PC-9 (cell line): ENCODE data around the gene SULT1B1. TPM values are rescaled to one million over a fixed set of nuclear protein-coding genes. Genes with fewer than 3 reads are reported as not detected.

Source experiments
- BruUV-seq: library from RNA; stranded (reverse); fragments of 400-500 nt; replicated peaks from 2 replicates; lab custom pipeline; 2021; lab: Mats Ljungman, UMichigan
- CTCF ChIA-PET: fragments of 300-600 bp; sonication (Branson Sonifier 250); formaldehyde crosslinking; loops from one replicate; lab custom pipeline; 2022; ENCODE audit warnings: antibody characterized with exemption; lab: Charles Lee
- POLR2A ChIA-PET: fragments of 300-600 bp; sonication (Branson Sonifier 250); formaldehyde crosslinking; loops from one replicate; lab custom pipeline; 2022; ENCODE audit warnings: antibody characterized with exemption; ENCODE audit not compliant: unreplicated experiment; lab: Charles Lee
- DNase-seq, 2 experiments: peaks; one replicate each; pipeline versions ENCODE4 v3.0.0 to v3.0.0-alpha.2; 2015 to 2022; ENCODE audit warnings: mixed read lengths in 1 of 2
- H2AFZ ChIP-seq: fragments of 200-600 bp; sonication (generic); 2 replicates; pipeline ENCODE4 v1.8.1; 2017; ENCODE audit warnings: antibody characterized with exemption
- H3F3A ChIP-seq: fragments of 200-600 bp; sonication (generic); 2 replicates; pipeline ENCODE4 v1.8.1; 2017; ENCODE audit warnings: antibody characterized with exemption, mild to moderate bottlenecking, low read depth; ENCODE audit not compliant: insufficient read depth
- H3K27ac ChIP-seq: fragments of 200-600 bp; sonication (generic); 2 replicates; pipeline ENCODE4 v1.6.1; 2016; ENCODE audit warnings: mixed run types
- H3K27me3 ChIP-seq: fragments of 200-600 bp; sonication (generic); 2 replicates; pipeline ENCODE4 v1.6.1; 2016; ENCODE audit warnings: low read depth, mixed run types; ENCODE audit not compliant: insufficient read depth
- H3K36me3 ChIP-seq: fragments of 200-600 bp; sonication (generic); 2 replicates; pipeline ENCODE4 v1.6.1; 2016; ENCODE audit warnings: low read depth, mixed run types
- H3K4me1 ChIP-seq: fragments of 200-600 bp; sonication (generic); replicated peaks from 2 replicates; pipeline ENCODE4 v1.6.1; 2016; ENCODE audit warnings: mixed run types; ENCODE audit not compliant: insufficient read depth
- H3K4me2 ChIP-seq: fragments of 200-600 bp; sonication (generic); 2 replicates; pipeline ENCODE4 v1.6.1; 2017; ENCODE audit warnings: mixed run types
- H3K4me3 ChIP-seq: fragments of 200-600 bp; sonication (generic); 2 replicates; pipeline ENCODE4 v1.6.1; 2016; ENCODE audit warnings: mixed run types
- H3K79me2 ChIP-seq: fragments of 200-600 bp; sonication (generic); 2 replicates; pipeline ENCODE4 v1.6.1; 2017; ENCODE audit warnings: low read depth, mixed run types
- H3K9me2 ChIP-seq: fragments of 200-600 bp; sonication (generic); 2 replicates; pipeline ENCODE4 v1.8.1; 2017; ENCODE audit warnings: mild to moderate bottlenecking; ENCODE audit not compliant: insufficient read depth
- H3K9me3 ChIP-seq: fragments of 200-600 bp; sonication (generic); 2 replicates; pipeline ENCODE4 v1.8.1; 2016; ENCODE audit warnings: low read depth; ENCODE audit not compliant: insufficient read depth
- H4K20me1 ChIP-seq: fragments of 200-600 bp; sonication (generic); 2 replicates; pipeline ENCODE4 v1.8.1; 2017; ENCODE audit not compliant: insufficient read depth
- EZH2 ChIP-seq: fragments of 200-600 bp; sonication (generic); IDR thresholded peaks from 2 replicates; pipeline ENCODE4 v1.8.0; 2017; ENCODE audit warnings: antibody characterized with exemption, low read depth
- intact Hi-C: fragments of 100-400 bp; cut with micrococcal nuclease; formaldehyde crosslinking; loops from one replicate; pipeline ENCODE4 v1.10.0; 2022; ENCODE audit not compliant: unreplicated experiment
- total RNA-seq: library from RNA; stranded (reverse); gene quantifications from 2 replicates; pipeline ENCODE4 v1.2.3, GENCODE V29; 2021
- TF ChIP-seq, protein P1 (sequence below): fragments of 200-600 bp; sonication (generic); conservative IDR thresholded peaks from 2 replicates; pipeline ENCODE4 v1.6.1; 2017; ENCODE audit warnings: mixed run types, antibody characterized with exemption, mild to moderate bottlenecking, moderate library complexity

Gene SULT1B1
- total RNA-seq, 1 experiment from 2014 or later, result 0.24 TPM

- no TSS peak for BruUV-seq
- intact Hi-C loops, result no loop called here
- no peak for DNase-seq
- Histone ChIP-seq H3K4me3 (no peak overlapping the region), H3K9me3 (no peaks in the 10 kb centered on the region), H3K27ac (no peak overlapping the region), H3K36me3 (no peaks in the 10 kb centered on the region), H3F3A (no peaks in the 10 kb centered on the region), H3K4me2 (no peak overlapping the region), H3K27me3 (no peaks in the 10 kb centered on the region), H3K79me2 (no peaks in the 10 kb centered on the region), H3K9me2 (no peaks in the 10 kb centered on the region), H4K20me1 (no peaks in the 10 kb centered on the region), H3K4me1 (no peaks in the 10 kb centered on the region), H2AFZ (no peak overlapping the region)
- CTCF ChIA-PET, result no interaction called here
- no peak for TF ChIP-seq EZH2
- TF ChIP-seq, protein P1, sequence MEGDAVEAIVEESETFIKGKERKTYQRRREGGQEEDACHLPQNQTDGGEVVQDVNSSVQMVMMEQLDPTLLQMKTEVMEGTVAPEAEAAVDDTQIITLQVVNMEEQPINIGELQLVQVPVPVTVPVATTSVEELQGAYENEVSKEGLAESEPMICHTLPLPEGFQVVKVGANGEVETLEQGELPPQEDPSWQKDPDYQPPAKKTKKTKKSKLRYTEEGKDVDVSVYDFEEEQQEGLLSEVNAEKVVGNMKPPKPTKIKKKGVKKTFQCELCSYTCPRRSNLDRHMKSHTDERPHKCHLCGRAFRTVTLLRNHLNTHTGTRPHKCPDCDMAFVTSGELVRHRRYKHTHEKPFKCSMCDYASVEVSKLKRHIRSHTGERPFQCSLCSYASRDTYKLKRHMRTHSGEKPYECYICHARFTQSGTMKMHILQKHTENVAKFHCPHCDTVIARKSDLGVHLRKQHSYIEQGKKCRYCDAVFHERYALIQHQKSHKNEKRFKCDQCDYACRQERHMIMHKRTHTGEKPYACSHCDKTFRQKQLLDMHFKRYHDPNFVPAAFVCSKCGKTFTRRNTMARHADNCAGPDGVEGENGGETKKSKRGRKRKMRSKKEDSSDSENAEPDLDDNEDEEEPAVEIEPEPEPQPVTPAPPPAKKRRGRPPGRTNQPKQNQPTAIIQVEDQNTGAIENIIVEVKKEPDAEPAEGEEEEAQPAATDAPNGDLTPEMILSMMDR, result no peak
- POLR2A ChIA-PET, result no interaction called here
These were observed 19.7 kb upstream of the SULT1B1 start for GRCh38 chr4:69780141-69780540.

GRCh38 chr4:69776696-69777095 lies 16.3 kb upstream of the SULT1B1 start:
- no peaks in the 10 kb centered on the region for H3F3A ChIP-seq
- H4K20me1 ChIP-seq, result no peaks in the 10 kb centered on the region
- no peaks in the 10 kb centered on the region for H3K9me2 ChIP-seq
- H2AFZ ChIP-seq, result no peak overlapping the region
- H3K9me3 ChIP-seq, result no peaks in the 10 kb centered on the region
- intact Hi-C loops, result no loop called here
- H3K27ac ChIP-seq, result no peak overlapping the region
- no peaks in the 10 kb centered on the region for H3K79me2 ChIP-seq
- DNase-seq, result no peak
- H3K36me3 ChIP-seq, result no peaks in the 10 kb centered on the region
- TF ChIP-seq, protein P1, result no peak
- no peak for TF ChIP-seq EZH2
- no peaks in the 10 kb centered on the region for H3K27me3 ChIP-seq
- ChIA-PET POLR2A (no interaction called here), CTCF (no interaction called here)
- no peak overlapping the region for H3K4me3 ChIP-seq
- H3K4me1 ChIP-seq, result no peaks in the 10 kb centered on the region
- H3K4me2 ChIP-seq, result no peak overlapping the region
- BruUV-seq, result no TSS peak

DNA sequence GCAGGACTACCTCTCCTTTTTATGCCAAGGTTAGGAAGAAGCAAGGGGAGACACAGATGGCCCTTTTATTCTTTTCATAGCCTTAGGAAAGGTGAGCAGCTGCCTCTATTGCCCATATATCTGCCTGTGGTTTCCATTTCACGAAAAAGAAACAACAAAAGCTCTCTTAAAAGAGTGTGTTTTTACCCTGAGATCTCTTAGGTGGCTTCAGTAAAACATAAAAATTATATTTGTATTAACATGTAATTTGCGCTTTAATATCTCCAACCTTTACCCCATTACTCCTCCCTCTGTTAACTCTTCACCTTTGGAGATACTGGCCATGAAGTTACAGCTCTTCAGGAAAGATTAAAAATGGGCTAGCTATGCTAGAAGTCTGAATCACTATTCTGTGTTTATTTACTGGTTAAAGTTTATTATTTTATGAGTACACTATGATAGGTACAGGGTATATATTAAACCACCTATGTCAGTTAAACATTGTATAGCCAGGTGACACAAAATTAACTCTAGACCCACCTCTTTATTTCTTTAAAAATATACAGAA lies 15.0 kb upstream of the SULT1B1 start:
- Histone ChIP-seq H3K4me1 (no peaks in the 10 kb centered on the region), H4K20me1 (no peaks in the 10 kb centered on the region), H3F3A (no peaks in the 10 kb centered on the region), H3K27me3 (no peaks in the 10 kb centered on the region), H3K4me3 (no peak overlapping the region), H3K4me2 (no peak overlapping the region), H3K9me3 (no peaks in the 10 kb centered on the region), H3K79me2 (no peaks in the 10 kb centered on the region), H3K36me3 (no peaks in the 10 kb centered on the region), H3K27ac (no peak overlapping the region), H2AFZ (no peak overlapping the region), H3K9me2 (no peaks in the 10 kb centered on the region)
- no peak for TF ChIP-seq EZH2
- TF ChIP-seq, protein P1, result no peak
- ChIA-PET CTCF (no interaction called here), POLR2A (no interaction called here)
- no peak for DNase-seq
- intact Hi-C loops, result no loop called here
- no TSS peak for BruUV-seq
